ENCODE measurements around the gene MTCL1.

The MTCL1 gene

DNA sequence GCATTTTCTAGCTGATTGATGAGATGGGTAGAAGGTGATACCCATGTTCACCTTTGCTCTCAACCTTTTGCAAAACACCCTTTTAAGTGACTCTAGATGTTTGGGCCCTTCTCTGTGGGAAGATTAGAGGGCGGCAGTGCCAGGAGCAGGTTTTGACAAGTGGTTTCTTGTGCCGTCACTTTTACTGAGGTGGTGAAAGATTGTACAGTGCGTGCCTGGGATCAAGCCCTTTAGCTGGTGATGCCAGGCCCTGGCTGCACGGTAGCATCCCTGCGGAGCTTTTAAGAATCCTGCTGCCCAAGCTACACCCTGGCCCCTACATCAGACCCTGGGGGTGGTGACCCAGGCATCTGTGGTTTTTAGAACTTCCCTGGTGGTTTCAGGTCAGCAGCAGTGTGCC is 29.1 kb downstream of the MTCL1 start:
- no peaks in the 10 kb centered on the region for H3K27me3 ChIP-seq (ENCODE audit: control insufficient read depth, insufficient read depth, low read length)
- H3K9ac ChIP-seq: no peak overlapping the region
- H3K4me1 ChIP-seq: no peaks in the 10 kb centered on the region
- H3K4me3 ChIP-seq (ENCODE audit: low read depth, low read length): no peak overlapping the region
- H3K79me2 ChIP-seq: peaks cover 3% of the 10 kb centered on the region
- H3K9me3 ChIP-seq (ENCODE audit: control insufficient read depth, low read length): no peaks in the 10 kb centered on the region
- H3K27ac ChIP-seq: no peak overlapping the region
- TF ChIP-seq, protein P1, sequence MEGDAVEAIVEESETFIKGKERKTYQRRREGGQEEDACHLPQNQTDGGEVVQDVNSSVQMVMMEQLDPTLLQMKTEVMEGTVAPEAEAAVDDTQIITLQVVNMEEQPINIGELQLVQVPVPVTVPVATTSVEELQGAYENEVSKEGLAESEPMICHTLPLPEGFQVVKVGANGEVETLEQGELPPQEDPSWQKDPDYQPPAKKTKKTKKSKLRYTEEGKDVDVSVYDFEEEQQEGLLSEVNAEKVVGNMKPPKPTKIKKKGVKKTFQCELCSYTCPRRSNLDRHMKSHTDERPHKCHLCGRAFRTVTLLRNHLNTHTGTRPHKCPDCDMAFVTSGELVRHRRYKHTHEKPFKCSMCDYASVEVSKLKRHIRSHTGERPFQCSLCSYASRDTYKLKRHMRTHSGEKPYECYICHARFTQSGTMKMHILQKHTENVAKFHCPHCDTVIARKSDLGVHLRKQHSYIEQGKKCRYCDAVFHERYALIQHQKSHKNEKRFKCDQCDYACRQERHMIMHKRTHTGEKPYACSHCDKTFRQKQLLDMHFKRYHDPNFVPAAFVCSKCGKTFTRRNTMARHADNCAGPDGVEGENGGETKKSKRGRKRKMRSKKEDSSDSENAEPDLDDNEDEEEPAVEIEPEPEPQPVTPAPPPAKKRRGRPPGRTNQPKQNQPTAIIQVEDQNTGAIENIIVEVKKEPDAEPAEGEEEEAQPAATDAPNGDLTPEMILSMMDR (IDR thresholded peaks at IDR 0.05): no peak
- no peak overlapping the region for H3K4me2 ChIP-seq (ENCODE audit: low read length)
- H2AFZ ChIP-seq: no peak overlapping the region
- H3K36me3 ChIP-seq (ENCODE audit: control insufficient read depth, insufficient read depth, low read length): no peaks in the 10 kb centered on the region

DNA sequence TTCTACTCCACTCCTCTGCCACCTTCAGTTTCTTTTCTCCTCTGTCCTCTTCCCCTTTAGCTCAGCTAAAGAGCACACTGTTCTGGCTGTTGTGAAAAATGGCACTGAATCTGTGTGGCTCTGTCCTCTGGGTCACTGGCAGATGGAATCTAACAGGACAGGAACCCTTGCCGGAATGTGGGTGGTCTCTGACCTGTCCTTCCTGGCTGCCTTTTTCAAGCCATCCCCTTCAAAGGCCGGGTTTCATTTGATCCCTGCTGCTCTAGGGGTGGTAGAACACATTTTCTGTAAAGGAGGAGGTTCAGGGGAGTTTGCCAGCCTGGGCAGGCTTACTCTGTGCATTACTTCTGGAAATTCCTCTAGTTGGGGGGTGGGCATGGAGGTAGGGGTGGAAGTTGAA is 29.9 kb downstream of the MTCL1 start:
- Histone ChIP-seq H3K27ac (no peak overlapping the region), H3K4me1 (no peaks in the 10 kb centered on the region), H3K36me3 (ENCODE audit: control insufficient read depth, insufficient read depth, low read length) (no peaks in the 10 kb centered on the region), H3K27me3 (ENCODE audit: control insufficient read depth, insufficient read depth, low read length) (no peaks in the 10 kb centered on the region), H3K9me3 (ENCODE audit: control insufficient read depth, low read length) (no peaks in the 10 kb centered on the region), H3K79me2 (peaks cover 3% of the 10 kb centered on the region), H3K4me2 (ENCODE audit: low read length) (no peak overlapping the region), H2AFZ (no peak overlapping the region), H3K9ac (no peak overlapping the region), H3K4me3 (ENCODE audit: low read depth, low read length) (no peak overlapping the region)
- TF ChIP-seq, protein P1 (IDR thresholded peaks at IDR 0.05): no peak

DNA sequence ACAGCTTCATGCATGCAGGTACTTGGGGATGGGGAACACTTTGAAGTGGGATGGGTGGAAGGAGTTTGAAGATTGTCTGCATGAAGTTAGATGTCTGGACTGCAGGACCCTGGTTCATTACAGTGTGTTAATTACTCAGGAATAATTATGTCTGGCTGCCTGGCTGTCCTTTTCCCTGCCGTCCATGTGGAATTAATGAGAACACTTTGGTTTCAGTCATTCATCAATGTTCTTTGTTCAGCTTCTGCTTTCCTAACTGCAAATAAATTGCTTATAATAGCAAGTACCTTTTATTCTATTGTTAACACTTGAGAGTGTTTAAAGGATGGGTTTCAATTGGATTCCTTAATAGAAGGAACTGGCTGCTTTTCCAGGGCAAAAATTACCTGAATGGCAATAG is 35.8 kb downstream of the MTCL1 start:
- no peaks in the 10 kb centered on the region for H3K4me1 ChIP-seq
- no peak overlapping the region for H2AFZ ChIP-seq
- no peaks in the 10 kb centered on the region for H3K79me2 ChIP-seq
- H3K4me2 ChIP-seq (ENCODE audit: low read length): no peak overlapping the region
- TF ChIP-seq, protein P1 (IDR thresholded peaks at IDR 0.05): no peak
- H3K9ac ChIP-seq: no peak overlapping the region
- no peak overlapping the region for H3K4me3 ChIP-seq (ENCODE audit: low read depth, low read length)
- H3K36me3 ChIP-seq (ENCODE audit: control insufficient read depth, insufficient read depth, low read length): no peaks in the 10 kb centered on the region
- H3K9me3 ChIP-seq (ENCODE audit: control insufficient read depth, low read length): no peaks in the 10 kb centered on the region
- no peaks in the 10 kb centered on the region for H3K27me3 ChIP-seq (ENCODE audit: control insufficient read depth, insufficient read depth, low read length)
- H3K27ac ChIP-seq: no peak overlapping the region

DNA sequence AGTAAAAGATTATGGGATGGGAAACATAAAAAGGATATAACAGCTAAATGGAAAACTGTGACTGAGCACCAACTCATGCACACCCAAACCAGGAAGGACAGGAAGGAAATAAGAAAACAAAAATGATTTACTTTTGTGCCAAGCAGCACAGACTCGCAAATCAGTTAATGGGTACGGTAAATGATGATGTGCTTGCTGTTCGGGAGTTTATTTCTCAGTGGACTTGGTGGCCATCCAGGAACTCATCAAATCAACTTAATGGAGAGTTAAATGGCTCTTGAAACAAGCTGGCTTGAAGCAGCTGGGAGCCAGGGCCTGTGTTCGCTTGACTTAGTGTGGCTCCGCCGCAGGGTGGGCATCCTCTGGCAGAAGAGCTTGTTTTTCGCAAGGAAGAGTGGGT is 36.2 kb downstream of the MTCL1 start:
- no peak overlapping the region for H3K4me2 ChIP-seq (ENCODE audit: low read length)
- no peak overlapping the region for H3K4me3 ChIP-seq (ENCODE audit: low read depth, low read length)
- TF ChIP-seq, protein P1 (IDR thresholded peaks at IDR 0.05): no peak
- no peaks in the 10 kb centered on the region for H3K36me3 ChIP-seq (ENCODE audit: control insufficient read depth, insufficient read depth, low read length)
- H3K27me3 ChIP-seq (ENCODE audit: control insufficient read depth, insufficient read depth, low read length): no peaks in the 10 kb centered on the region
- no peak overlapping the region for H3K27ac ChIP-seq
- H3K79me2 ChIP-seq: no peaks in the 10 kb centered on the region
- H3K9ac ChIP-seq: no peak overlapping the region
- no peaks in the 10 kb centered on the region for H3K9me3 ChIP-seq (ENCODE audit: control insufficient read depth, low read length)
- no peak overlapping the region for H2AFZ ChIP-seq
- no peaks in the 10 kb centered on the region for H3K4me1 ChIP-seq
